NCI-H526 (cell line): ENCODE results near the gene EPN2.

Source experiments
- DNase-seq, 2 experiments: peaks; one replicate each; lab custom pipeline; 2025; lab: John Stamatoyannopoulos, UW

The EPN2 gene

GRCh38 chr17:19239544-19239943 is 2.4 kb downstream of the EPN2 start:
- no peak for DNase-seq

DNA sequence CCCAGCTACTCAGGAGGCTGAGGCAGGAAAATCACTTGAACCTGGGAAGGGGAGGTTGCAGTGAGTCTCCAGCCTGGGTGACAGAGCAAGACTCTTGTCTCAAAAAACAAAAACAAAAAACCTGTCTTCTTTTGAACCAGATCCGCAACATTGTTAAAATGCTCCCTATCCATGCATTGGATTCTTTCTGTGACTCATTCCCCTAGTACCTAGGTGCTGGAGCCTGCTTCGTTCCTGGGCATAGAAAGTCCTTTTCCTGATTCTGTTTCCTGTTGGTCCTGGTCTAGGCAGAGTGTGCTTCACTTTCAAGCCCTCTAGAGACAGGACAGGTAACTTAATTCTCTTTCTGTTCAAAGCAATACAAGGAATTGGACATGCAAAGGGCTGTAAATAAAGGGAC is 5.2 kb downstream of the EPN2 start:
- no peak for DNase-seq

DNA sequence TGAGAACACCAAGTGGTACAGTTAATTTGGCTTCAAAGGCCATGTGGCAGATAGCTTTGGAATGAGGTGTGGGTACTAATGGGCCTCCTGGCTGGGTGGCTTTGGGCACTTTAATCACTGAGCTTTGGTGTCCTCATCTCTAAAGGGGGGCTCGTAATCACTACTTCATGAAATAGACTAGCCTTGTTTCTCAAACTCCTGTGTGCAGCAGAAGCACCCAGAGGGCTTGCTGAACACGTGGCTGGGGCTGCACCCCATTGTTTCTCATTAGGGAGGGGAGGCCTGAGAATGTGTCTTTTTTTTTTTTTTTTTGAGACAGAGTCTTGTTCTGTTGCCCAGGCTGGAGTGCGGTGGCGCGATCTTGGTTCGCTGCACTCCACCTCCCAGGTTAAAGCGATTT is 5.8 kb downstream of the EPN2 start:
- DNase-seq, result no peak

- DNase-seq, result no peak
Measured at GRCh38 chr17:19243838-19244237, 6.7 kb downstream of the EPN2 start.

DNA sequence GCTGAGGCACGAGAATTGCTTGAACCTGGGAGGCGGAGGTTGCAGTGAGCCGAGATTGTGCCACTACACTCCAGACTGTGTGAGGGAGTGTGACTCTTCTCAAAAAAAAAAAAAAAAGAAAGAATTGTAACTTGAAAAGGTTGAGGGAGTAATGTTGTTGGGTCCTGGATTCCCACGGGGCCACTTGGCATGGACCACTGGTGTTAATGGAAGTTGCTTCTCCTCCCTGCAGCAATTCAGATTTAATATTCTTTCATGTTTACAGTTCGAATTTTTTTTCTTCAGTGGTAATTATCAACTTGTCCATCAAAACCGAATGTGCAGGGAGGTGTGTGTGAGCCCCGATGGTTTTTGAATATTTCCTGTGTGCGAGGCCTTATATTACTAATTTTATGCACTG is 7.2 kb downstream of the EPN2 start:
- DNase-seq, result no peak

DNA sequence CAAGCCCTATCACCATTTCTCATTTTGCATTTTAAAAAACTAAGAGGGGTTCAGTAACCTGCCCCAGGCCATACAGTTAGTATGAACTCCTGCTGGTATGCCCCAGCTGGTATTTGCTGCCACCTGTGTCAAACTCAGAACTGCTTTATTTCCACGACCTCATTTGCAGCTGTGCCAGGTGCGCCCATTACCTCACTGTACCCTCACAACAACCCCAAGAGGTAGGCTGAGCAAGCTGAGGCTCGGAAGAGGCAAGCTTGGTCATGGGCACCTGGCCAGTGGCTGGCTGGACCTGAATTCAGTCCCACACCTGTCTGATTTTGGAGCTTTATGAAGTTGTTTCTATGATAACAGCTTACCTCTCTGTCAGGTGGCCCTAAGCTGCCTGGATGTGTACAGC is 7.6 kb downstream of the EPN2 start:
- DNase-seq, result no peak

- DNase-seq, result no peak
Measured at GRCh38 chr17:19247473-19247872, 10.3 kb downstream of the EPN2 start.

GRCh38 chr17:19248151-19248927 is 11.2 kb downstream of the EPN2 start:
- no peak for DNase-seq

DNA sequence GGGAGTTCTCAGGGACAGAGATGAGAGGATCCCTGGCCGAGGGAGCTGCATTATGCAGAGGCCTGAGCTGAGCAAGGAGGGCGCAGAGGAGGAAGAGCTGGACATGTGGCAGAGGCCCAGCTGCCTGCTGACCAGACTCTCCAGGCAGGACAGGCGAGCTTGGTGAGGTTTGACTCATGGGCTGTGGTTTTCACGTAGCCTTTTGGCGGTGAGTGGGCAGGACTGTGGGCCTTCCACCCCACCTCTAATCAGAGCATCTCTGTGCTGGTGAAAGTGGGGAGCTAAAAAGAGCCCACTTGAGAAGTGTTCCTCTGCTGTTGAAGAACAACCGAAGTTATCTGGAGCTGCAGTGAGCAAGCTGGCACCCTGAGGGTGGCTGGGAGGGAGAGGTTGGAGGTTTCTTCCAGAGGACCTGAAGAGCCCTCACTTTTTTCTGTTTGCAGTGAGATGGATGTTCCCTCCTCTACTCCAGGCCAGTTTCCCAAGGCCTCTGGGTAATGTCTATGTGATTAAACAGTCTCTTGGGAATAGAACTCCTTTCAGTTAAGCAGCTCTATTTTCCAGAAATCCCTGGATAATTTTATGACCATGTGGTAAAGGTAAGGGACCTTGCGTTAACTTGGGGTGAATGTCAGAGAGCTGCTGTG is 11.9 kb downstream of the EPN2 start:
- DNase-seq, result no peak

DNA sequence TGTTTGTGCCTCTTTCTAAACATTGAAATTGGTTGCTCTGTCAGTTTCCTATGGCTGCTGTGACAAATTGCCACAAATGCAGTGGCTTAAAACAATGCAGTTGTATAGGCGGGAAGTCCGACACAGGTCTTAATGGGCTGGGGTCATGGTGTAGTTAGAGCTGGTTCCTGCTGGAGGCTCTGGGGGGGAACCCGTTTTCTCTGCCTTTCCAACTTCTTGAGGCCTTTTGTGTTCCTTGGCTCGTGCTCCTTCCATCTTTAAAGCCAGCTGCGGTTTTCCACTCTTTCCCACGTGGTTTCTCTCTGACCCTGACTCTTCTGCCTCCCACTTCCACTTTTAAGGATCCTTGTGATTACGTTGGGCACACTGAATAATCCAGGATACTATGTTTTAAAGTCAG is 12.5 kb downstream of the EPN2 start:
- no peak for DNase-seq

DNA sequence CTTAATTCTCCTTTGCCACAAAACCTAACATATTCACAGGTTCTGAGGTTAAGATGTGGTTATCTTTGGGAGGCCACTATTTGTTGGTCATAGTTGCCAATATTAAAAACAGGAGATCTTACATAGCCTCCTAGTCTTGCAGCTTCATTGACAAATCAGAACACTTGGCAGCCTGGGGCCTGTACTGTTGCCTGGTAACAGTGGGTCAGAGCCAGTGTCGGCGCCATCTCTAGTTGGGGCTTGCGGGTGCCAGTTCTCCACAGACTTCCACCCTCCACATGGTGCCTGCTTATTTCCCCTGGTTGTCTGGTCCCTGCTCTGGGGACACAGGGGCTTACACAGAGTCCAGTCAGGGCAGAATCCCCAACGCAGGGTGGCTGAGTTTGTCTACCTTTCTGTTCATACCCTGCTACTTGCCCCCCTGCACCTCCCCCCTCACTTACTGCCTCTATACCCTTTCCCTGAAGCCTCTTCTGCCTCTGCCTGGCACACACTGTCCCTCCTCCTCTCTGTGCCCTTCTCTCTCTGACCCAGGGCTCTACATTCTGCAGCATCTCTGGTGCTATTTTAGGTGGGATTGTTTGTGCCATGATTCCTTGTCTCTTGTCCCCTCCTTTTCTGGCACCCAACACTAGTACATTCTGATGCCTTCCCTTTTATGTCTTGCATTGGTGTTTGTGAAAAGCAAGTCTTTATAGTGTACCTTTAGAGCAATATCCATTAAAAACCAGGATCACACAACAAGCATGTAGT is 13.4 kb downstream of the EPN2 start:
- no peak for DNase-seq

GRCh38 chr17:19253112-19253511 is 15.9 kb downstream of the EPN2 start:
- no peak for DNase-seq

DNA sequence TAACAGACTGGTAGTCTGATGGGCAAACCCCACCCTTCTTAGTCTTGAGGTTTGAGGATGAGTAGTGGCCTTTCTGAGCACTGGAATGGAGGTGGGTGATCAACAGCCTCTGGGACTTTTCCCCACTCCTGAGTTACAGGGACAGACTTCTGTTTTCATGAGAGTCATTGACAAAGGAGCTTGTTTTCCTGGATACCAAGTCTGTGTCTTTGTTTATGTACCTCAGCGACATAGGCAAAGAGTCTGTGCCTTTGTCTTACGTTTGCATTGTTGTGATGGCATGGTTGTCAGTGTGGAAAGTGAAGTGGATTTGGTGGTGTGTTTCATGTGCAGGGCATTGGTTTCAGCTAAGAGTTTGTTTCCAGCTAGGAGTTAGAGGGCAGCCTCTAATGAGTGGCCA is 17.5 kb downstream of the EPN2 start:
- DNase-seq, result no peak

- DNase-seq, result no peak
Measured at GRCh38 chr17:19255279-19255678, 18.1 kb downstream of the EPN2 start.

GRCh38 chr17:19258371-19258770 is 21.2 kb downstream of the EPN2 start:
- no peak for DNase-seq

GRCh38 chr17:19260958-19261357 is 23.8 kb downstream of the EPN2 start:
- peak; percentile 8 to 9 for DNase-seq

DNA sequence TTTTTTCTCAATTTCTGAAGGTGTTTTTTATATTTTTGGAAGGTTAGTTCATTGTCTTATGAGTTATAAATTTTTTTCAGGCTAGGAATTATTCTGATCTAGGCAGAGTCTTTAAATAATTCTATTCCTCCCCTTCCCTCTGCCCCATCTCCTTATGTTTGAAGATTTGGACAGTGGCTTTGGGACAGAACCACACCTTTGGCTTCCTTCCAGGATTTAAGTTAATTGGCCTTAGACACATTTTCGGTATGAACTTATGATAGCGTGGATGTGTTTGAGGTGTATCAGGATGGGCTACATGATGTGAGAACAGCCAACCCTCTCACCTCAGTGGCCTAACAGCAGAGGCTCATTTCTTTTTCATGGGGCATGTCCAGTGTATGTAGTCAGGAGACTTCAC is 24.3 kb downstream of the EPN2 start:
- no peak for DNase-seq

- no peak for DNase-seq
Measured at GRCh38 chr17:19262650-19263631, 25.8 kb downstream of the EPN2 start.

DNA sequence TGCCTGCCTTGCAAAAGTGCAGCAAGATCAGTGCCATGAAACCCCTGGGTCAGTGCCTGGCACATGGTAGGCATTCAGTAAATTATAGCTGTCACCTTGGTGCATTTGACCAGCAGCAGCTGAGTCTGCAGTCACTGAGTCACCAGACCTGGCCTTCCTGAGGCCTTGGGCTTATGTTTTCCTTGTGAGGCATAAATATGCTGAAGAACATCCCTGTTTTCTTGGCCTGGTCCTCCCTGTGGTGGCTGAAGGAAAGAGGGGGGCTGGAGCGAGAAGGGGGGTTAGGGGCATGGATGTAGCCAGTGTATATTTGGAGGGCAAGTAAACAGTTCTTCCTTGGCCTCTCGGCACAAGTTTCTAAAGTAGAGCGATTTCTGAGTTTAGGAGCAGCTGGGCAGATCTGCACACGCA is 26.5 kb downstream of the EPN2 start:
- DNase-seq, result no peak

DNA sequence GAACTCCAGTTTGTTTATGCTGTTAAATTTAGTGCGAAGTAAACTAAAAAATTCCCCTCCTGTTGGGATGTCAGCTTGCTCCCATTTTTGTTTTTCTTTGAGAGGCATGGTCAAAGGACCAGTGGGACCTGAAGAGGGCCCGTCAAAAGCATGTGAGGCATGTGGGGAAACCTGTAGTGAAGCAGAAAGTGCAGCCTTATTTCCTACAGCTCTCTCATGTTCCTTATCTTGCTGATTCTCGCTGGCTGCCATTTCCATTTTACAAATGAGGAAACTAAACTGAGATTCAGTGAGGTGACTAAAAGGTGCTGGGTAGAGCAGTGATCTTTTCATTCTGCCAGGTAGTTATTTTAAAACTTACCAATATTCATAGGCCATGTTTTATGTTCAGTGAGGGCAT is 27.1 kb downstream of the EPN2 start:
- no peak for DNase-seq

- DNase-seq, result no peak
Measured at GRCh38 chr17:19264681-19265080, 27.5 kb downstream of the EPN2 start.

GRCh38 chr17:19265755-19266154 is 28.6 kb downstream of the EPN2 start:
- DNase-seq, result no peak
